NCI-H128 (cell line): Measurements from ENCODE around the gene CPNE2.

Source experiments
- DNase-seq: peaks from one replicate; lab custom pipeline; 2025; ENCODE audit not compliant: unreplicated experiment; lab: John Stamatoyannopoulos, UW

The CPNE2 gene

GRCh38 chr16:57192720-57193486, 100.5 kb downstream of the CPNE2 start:
- no peak for DNase-seq

- no peak for DNase-seq
Measured at GRCh38 chr16:57194512-57194911, 102.1 kb downstream of the CPNE2 start.

- DNase-seq: no peak
Measured at GRCh38 chr16:57196286-57196685, 103.9 kb downstream of the CPNE2 start.

GRCh38 chr16:57196753-57197152, 104.4 kb downstream of the CPNE2 start:
- DNase-seq: no peak
